ENCODE results near the gene ANKS3. TPM values are rescaled to one million over a fixed set of nuclear protein-coding genes. Genes with fewer than 3 reads are reported as not detected.
A peak's percentile ranks its signal among the peaks of the same experiment; 100 is the strongest.

The ANKS3 gene
- total and polyA plus RNA-seq, 8 donors, result 11.6 to 183 (median 25.9) TPM

GRCh38 chr16:4660454-4661007 lies 73.5 kb downstream of the ANKS3 start:
- no peaks in the 10 kb centered on the region for H3K27me3 ChIP-seq
- TF ChIP-seq EP300 (IDR thresholded peaks at IDR 0.05), result no peak
- no peak for TF ChIP-seq CTCF (IDR thresholded peaks at IDR 0.05)
- TF ChIP-seq POLR2A (IDR thresholded peaks at IDR 0.05), result no peak
- no peak for TF ChIP-seq POLR2AphosphoS5 (IDR thresholded peaks at IDR 0.05)
- H3K36me3 ChIP-seq, result peaks cover 39 to 78% (median 67%) of the 10 kb centered on the region in 4 donors
- H3K9me3 ChIP-seq, result no peaks in the 10 kb centered on the region
- WGBS, 5 donors, result 28 to 45% (median 35%) methylated on average over 6 to 18 of the region's 18 CpGs
- peak; percentile 70 to 90 for DNase-seq
- intact Hi-C loops (cut with DNase I; ENCODE audit: low total_unique reads), result no loop called here
- peaks cover 51 to 79% (median 62%) of the 10 kb centered on the region in 4 donors for H3K4me1 ChIP-seq
- no peak overlapping the region for H3K4me3 ChIP-seq
- H3K27ac ChIP-seq, result peak overlapping the region; percentile 31 to 85 (median 62)

- TF ChIP-seq POLR2AphosphoS5 (IDR thresholded peaks at IDR 0.05) (no peak), EP300 (IDR thresholded peaks at IDR 0.05) (no peak), POLR2A (IDR thresholded peaks at IDR 0.05) (no peak), CTCF (IDR thresholded peaks at IDR 0.05) (no peak)
- peaks cover 53 to 79% (median 63%) of the 10 kb centered on the region in 4 donors for H3K4me1 ChIP-seq
These were observed 74.4 kb downstream of the ANKS3 start for GRCh38 chr16:4659363-4660353.

GRCh38 chr16:4656695-4657686 lies 77.1 kb downstream of the ANKS3 start:
- no peaks in the 10 kb centered on the region for H3K9me3 ChIP-seq
- TF ChIP-seq POLR2A (IDR thresholded peaks at IDR 0.05), result no peak
- TF ChIP-seq POLR2AphosphoS5 (IDR thresholded peaks at IDR 0.05), result no peak
- no peak for TF ChIP-seq EP300 (IDR thresholded peaks at IDR 0.05)
- TF ChIP-seq CTCF (IDR thresholded peaks at IDR 0.05), result no peak
- H3K4me1 ChIP-seq, result peaks cover 57 to 79% (median 62%) of the 10 kb centered on the region in 4 donors
- H3K4me3 ChIP-seq, result no peak overlapping the region
- no peak overlapping the region for H3K27ac ChIP-seq
- intact Hi-C loops (cut with DNase I; ENCODE audit: low total_unique reads), result no loop called here
- peaks cover 57 to 87% (median 86%) of the 10 kb centered on the region in 4 donors for H3K36me3 ChIP-seq
- H3K27me3 ChIP-seq, result no peaks in the 10 kb centered on the region
- DNase-seq, result no peak
- WGBS, 5 donors, result 88 to 94% (median 91%) methylated on average over 24 to 25 of the region's 25 CpGs

More at GRCh38 chr16:4659363-4660353, 74.4 kb downstream of the ANKS3 start:
- WGBS, 5 donors, result 89 to 94% (median 92%) methylated on average over 23 to 29 of the region's 29 CpGs
- Histone ChIP-seq H3K4me3 (no peak overlapping the region), H3K9me3 (no peaks in the 10 kb centered on the region), H3K27me3 (no peaks in the 10 kb centered on the region), H3K27ac (peak overlapping the region in 3 of 5 donors; percentile 58 to 85 (median 65)), H3K36me3 (peaks cover 44 to 80% (median 67%) of the 10 kb centered on the region in 4 donors)
- intact Hi-C loops (cut with DNase I; ENCODE audit: low total_unique reads), result no loop called here
- no peak for DNase-seq
